BJ (cell line): Measurements from ENCODE around the gene ZDHHC14. TPM values are rescaled to one million over a fixed set of nuclear protein-coding genes. Genes with fewer than 3 reads are reported as not detected.

Experiments
- CTCF ChIA-PET: fragments of 350-600 bp; formaldehyde crosslinking; extraction: SDS; loops from one replicate; lab custom pipeline; 2021; ENCODE audit warnings: antibody characterized with exemption, inconsistent platforms; lab: Yijun Ruan, JAX
- POLR2A ChIA-PET: fragments of 300-600 bp; sonication (Branson Sonifier 250); formaldehyde crosslinking; extraction: SDS; loops from one replicate; lab custom pipeline; 2021; ENCODE audit warnings: antibody characterized with exemption; lab: Charles Lee
- DNase-seq: peaks from one replicate; pipeline ENCODE4 v3.0.0-alpha.2; 2011; ENCODE audit warnings: low read depth
- H3K27me3 ChIP-seq: 2 replicates; pipeline ENCODE4 v1.6.0; 2011; ENCODE audit warnings: low read length; ENCODE audit not compliant: control insufficient read depth, insufficient read depth
- H3K36me3 ChIP-seq: 2 replicates; pipeline ENCODE4 v1.5.1; 2011; ENCODE audit warnings: low read length; ENCODE audit not compliant: control insufficient read depth, insufficient read depth
- H3K4me3 ChIP-seq: 2 replicates; pipeline ENCODE4 v1.5.1; 2011; ENCODE audit warnings: low read depth, mild to moderate bottlenecking, control low read depth, low read length
- CTCF ChIP-seq: IDR thresholded peaks from 2 replicates; pipeline ENCODE4 v1.5.1; 2011; ENCODE audit warnings: low read depth, mild to moderate bottlenecking, control low read depth, inconsistent platforms, low read length, moderate library complexity; ENCODE audit not compliant: insufficient read depth
- polyA plus RNA-seq: library from polyadenylated mRNA; depleted of rRNA; stranded (reverse); fragments of >200 nt; gene quantifications from 2 replicates; pipeline ENCODE4 v1.2.3, GENCODE V29; 2011

Gene ZDHHC14
- polyA plus RNA-seq, 1 experiment, result 3.6 TPM

GRCh38 chr6:157615951-157616350, 235.0 kb downstream of the ZDHHC14 start:
- no peak for DNase-seq
- POLR2A ChIA-PET, result no interaction called here
- Histone ChIP-seq H3K36me3 (no peaks in the 10 kb centered on the region), H3K27me3 (no peaks in the 10 kb centered on the region), H3K4me3 (no peak overlapping the region)
- CTCF ChIA-PET, result interaction anchor here (1.2 kb wide), 1 partner anchor 18 kb away, joined by 3 read pairs; no protein-coding TSS in a partner anchor
- TF ChIP-seq CTCF, result no peak

DNA sequence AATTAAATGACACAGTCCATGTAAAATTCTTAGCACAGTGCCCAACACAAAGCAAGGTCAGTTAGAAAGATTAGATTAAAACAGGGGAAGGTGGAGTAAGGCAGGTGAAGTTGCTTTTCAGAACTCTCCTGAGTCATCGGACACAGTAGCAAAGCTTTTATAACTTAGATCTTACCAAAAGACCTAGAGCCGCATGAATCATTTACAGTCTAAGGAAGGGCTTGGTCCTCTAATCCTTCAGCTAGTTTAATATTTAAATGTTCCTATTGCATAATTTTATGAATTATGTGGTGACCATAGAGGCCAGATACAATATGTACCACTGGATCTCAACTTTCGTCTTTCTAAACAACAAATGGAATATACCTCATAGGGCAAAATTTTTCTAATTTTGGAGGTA, 240.0 kb downstream of the ZDHHC14 start:
- no peak for DNase-seq
- no peak for TF ChIP-seq CTCF
- no peaks in the 10 kb centered on the region for H3K27me3 ChIP-seq
- no peaks in the 10 kb centered on the region for H3K36me3 ChIP-seq
- POLR2A ChIA-PET, result no interaction called here
- no peak overlapping the region for H3K4me3 ChIP-seq
- CTCF ChIA-PET, result interaction anchor here (1.7 kb wide), 1 partner anchor 46 kb away, joined by 5 read pairs; no protein-coding TSS in a partner anchor

- TF ChIP-seq CTCF, result no peak
- no peaks in the 10 kb centered on the region for H3K36me3 ChIP-seq
- POLR2A ChIA-PET, result no interaction called here
- no peak for DNase-seq
- H3K4me3 ChIP-seq, result no peak overlapping the region
- no peaks in the 10 kb centered on the region for H3K27me3 ChIP-seq
- CTCF ChIA-PET, result no interaction called here
Measured at GRCh38 chr6:157621406-157621805, 240.4 kb downstream of the ZDHHC14 start.

GRCh38 chr6:157622427-157622826, 241.4 kb downstream of the ZDHHC14 start:
- TF ChIP-seq CTCF, result no peak
- no peaks in the 10 kb centered on the region for H3K27me3 ChIP-seq
- no peaks in the 10 kb centered on the region for H3K36me3 ChIP-seq
- POLR2A ChIA-PET, result no interaction called here
- CTCF ChIA-PET, result no interaction called here
- no peak overlapping the region for H3K4me3 ChIP-seq
- no peak for DNase-seq

GRCh38 chr6:157625111-157625510, 244.1 kb downstream of the ZDHHC14 start:
- DNase-seq, result no peak
- Histone ChIP-seq H3K4me3 (no peak overlapping the region), H3K27me3 (no peaks in the 10 kb centered on the region), H3K36me3 (no peaks in the 10 kb centered on the region)
- ChIA-PET CTCF (interaction anchor here (0.9 kb wide), 1 partner anchor 8 kb away, joined by 3 read pairs; no protein-coding TSS in a partner anchor), POLR2A (no interaction called here)
- TF ChIP-seq CTCF, result no peak
